ENCODE measurements around the gene AGL. TPM values are rescaled to one million over a fixed set of nuclear protein-coding genes. Genes with fewer than 3 reads are reported as not detected.
A peak's percentile ranks its signal among the peaks of the same experiment; 100 is the strongest.

AGL gene
- total RNA-seq (37.1 and 39.5 TPM in 2 replicates), polyA plus RNA-seq (26.6 and 29.0 TPM in 2 replicates)

DNA sequence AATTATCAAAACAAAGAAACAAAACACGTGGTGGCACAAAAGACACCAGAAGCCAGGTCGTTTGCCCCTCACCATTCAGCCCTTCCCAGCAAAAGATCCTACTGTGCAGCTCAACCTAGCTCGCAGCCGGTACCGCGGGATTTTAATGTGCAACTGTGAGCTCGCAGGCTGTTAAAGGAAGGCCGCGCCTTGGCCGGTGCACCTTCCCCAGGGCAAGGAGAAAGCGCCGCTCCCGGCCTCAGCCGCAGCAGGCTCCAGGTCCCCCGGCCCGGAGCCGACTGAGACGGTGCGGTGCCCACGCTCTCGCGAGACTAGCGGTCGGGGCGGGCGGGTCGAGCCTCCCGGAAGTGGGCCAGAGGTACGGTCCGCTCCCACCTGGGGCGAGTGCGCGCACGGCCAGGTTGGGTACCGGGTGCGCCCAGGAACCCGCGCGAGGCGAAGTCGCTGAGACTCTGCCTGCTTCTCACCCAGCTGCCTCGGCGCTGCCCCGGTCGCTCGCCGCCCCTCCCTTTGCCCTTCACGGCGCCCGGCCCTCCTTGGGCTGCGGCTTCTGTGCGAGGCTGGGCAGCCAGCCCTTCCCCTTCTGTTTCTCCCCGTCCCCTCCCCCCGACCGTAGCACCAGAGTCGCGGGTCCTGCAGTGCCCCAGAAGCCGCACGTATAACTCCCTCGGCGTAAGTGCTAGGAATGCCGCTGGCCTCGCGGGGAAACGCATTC is at the start of gene AGL:
Gene AGL (plus strand): TSS at position 618 of the 715 bp plus-strand sequence. CDS start 682 bp downstream, outside the sequence.
- Histone ChIP-seq H3K36me3 (peaks cover 3% of the 10 kb centered on the region), H3K27ac (peak within 1 kb of the TSS; percentile 99), H3K9me3 (ENCODE audit: low read depth) (no peaks in the 10 kb centered on the region), H3K4me1 (ENCODE audit: low read depth) (peaks cover 13% of the 10 kb centered on the region), H3K4me3 (peak within 1 kb of the TSS; percentile 70), H3K27me3 (no peaks in the 10 kb centered on the region)
- DNase-seq (ENCODE audit: low read depth in 1 of 2, low spot score in 1 of 2) = peak; percentile 82 to 96
- no peak for TF ChIP-seq CTCF (IDR thresholded peaks at IDR 0.05; ENCODE audit: low read depth, low read length)

- Histone ChIP-seq H3K27ac (no peak overlapping the region), H3K36me3 (no peaks in the 10 kb centered on the region), H3K4me3 (no peak overlapping the region), H3K4me1 (ENCODE audit: low read depth) (no peaks in the 10 kb centered on the region), H3K9me3 (ENCODE audit: low read depth) (no peaks in the 10 kb centered on the region), H3K27me3 (no peaks in the 10 kb centered on the region)
- no peak for DNase-seq (ENCODE audit: low read depth in 1 of 2, low spot score in 1 of 2)
- no peak for TF ChIP-seq CTCF (IDR thresholded peaks at IDR 0.05; ENCODE audit: low read depth, low read length)
These were observed 48.6 kb upstream of the AGL start for GRCh38 chr1:99801584-99801983.

DNA sequence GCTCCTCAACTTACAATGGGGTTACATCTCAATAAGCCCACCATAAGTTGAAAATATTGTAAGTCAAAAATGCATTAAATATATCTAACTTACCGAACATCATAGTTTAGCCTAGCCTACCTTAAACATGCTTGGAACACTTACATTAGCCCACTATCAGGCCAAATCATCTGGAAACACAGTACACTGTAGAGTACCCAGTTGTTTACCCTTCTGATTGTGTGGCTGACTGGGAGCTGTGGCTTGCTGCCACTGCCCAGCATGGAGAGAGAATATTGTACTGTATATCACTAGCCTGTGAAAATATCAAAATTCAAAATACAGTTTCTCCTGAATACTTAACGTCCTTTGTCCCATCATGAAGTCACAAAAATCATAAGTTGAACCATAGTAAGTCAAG is 43.3 kb upstream of the AGL start:
- no peak overlapping the region for H3K27ac ChIP-seq
- no peaks in the 10 kb centered on the region for H3K36me3 ChIP-seq
- H3K27me3 ChIP-seq = no peaks in the 10 kb centered on the region
- H3K4me1 ChIP-seq (ENCODE audit: low read depth) = peaks cover 5% of the 10 kb centered on the region
- no peak for TF ChIP-seq CTCF (IDR thresholded peaks at IDR 0.05; ENCODE audit: low read depth, low read length)
- no peak overlapping the region for H3K4me3 ChIP-seq
- no peaks in the 10 kb centered on the region for H3K9me3 ChIP-seq (ENCODE audit: low read depth)
- DNase-seq (ENCODE audit: low read depth in 1 of 2, low spot score in 1 of 2) = no peak

GRCh38 chr1:99808391-99809115 is 41.6 kb upstream of the AGL start:
- peak; percentile 90 to 96 for DNase-seq (ENCODE audit: low read depth in 1 of 2, low spot score in 1 of 2)
- no peak overlapping the region for H3K4me3 ChIP-seq
- TF ChIP-seq CTCF (IDR thresholded peaks at IDR 0.05; ENCODE audit: low read depth, low read length) = peak; percentile 43
- no peaks in the 10 kb centered on the region for H3K36me3 ChIP-seq
- no peaks in the 10 kb centered on the region for H3K27me3 ChIP-seq
- H3K9me3 ChIP-seq (ENCODE audit: low read depth) = no peaks in the 10 kb centered on the region
- peaks cover 5% of the 10 kb centered on the region for H3K4me1 ChIP-seq (ENCODE audit: low read depth)
- peak overlapping the region; percentile 82 for H3K27ac ChIP-seq

GRCh38 chr1:99811075-99811474 is 39.1 kb upstream of the AGL start:
- Histone ChIP-seq H3K4me3 (no peak overlapping the region), H3K27me3 (no peaks in the 10 kb centered on the region), H3K4me1 (ENCODE audit: low read depth) (peaks cover 5% of the 10 kb centered on the region), H3K9me3 (ENCODE audit: low read depth) (no peaks in the 10 kb centered on the region), H3K27ac (no peak overlapping the region), H3K36me3 (no peaks in the 10 kb centered on the region)
- TF ChIP-seq CTCF (IDR thresholded peaks at IDR 0.05; ENCODE audit: low read depth, low read length) = no peak
- DNase-seq (ENCODE audit: low read depth in 1 of 2, low spot score in 1 of 2) = no peak
